Upper lobe of right lung (tissue), 1 donor: Measurements from ENCODE around the gene ECEL1. TPM values are rescaled to one million over a fixed set of nuclear protein-coding genes. Genes with fewer than 3 reads are reported as not detected.

Source experiments
- ATAC-seq: fragments of 200-7000 bp; cut with Tn5 transposase; one replicate; pipeline ENCODE4 v1.9.1; 2020; ENCODE audit warnings: mild to moderate bottlenecking, moderate library complexity
- DNase-seq: peaks from one replicate; pipeline ENCODE4 v3.0.0-alpha.2; 2020
- H3K27ac ChIP-seq: fragments of 200-600 bp; one replicate; pipeline ENCODE4 v1.8.0; 2022
- H3K27me3 ChIP-seq: fragments of 200-600 bp; one replicate; pipeline ENCODE4 v1.8.0; 2022; ENCODE audit warnings: mild to moderate bottlenecking
- H3K36me3 ChIP-seq: fragments of 200-600 bp; one replicate; pipeline ENCODE4 v1.8.0; 2022
- H3K4me1 ChIP-seq: fragments of 200-600 bp; one replicate; pipeline ENCODE4 v1.8.0; 2022
- H3K4me3 ChIP-seq: fragments of 200-600 bp; one replicate; pipeline ENCODE4 v1.8.0; 2022; ENCODE audit warnings: mild to moderate bottlenecking
- H3K9me3 ChIP-seq: fragments of 200-600 bp; one replicate; pipeline ENCODE4 v1.8.0; 2022
- CTCF ChIP-seq: fragments of 200-600 bp; IDR thresholded peaks from one replicate; pipeline ENCODE4 v1.8.0; 2022; ENCODE audit warnings: antibody characterized with exemption
- intact Hi-C: fragments of 100-400 bp; cut with DNase I; formaldehyde crosslinking; loops from one replicate; pipeline ENCODE4 v1.11.0; 2022
- total RNA-seq: library from RNA; stranded (reverse); fragmentation: NEBNext Ultra II Directional; extraction: Animal tissue kit (Norgen Biotek cat#: 25700); gene quantifications from one replicate; pipeline ENCODE4 v1.2.1, GENCODE V29; 2021
- donor health status: DM: no; HTN: yes; CAD: no; lungs with severe emphysema.

ECEL1 gene
- total RNA-seq, 1 donor from 2014 or later, result not detected

GRCh38 chr2:232492236-232492848, 4.7 kb upstream of the ECEL1 start:
- no peak overlapping the region for H3K27ac ChIP-seq
- TF ChIP-seq CTCF, result no peak
- no peak for DNase-seq
- ATAC-seq, result no peak
- H3K36me3 ChIP-seq, result no peaks in the 10 kb centered on the region
- no peak overlapping the region for H3K4me3 ChIP-seq
- H3K27me3 ChIP-seq, result peaks cover 17% of the 10 kb centered on the region
- intact Hi-C loops, result no loop called here
- H3K4me1 ChIP-seq, result no peaks in the 10 kb centered on the region
- H3K9me3 ChIP-seq, result no peaks in the 10 kb centered on the region

GRCh38 chr2:232491139-232491780, 3.6 kb upstream of the ECEL1 start:
- DNase-seq, result peak; percentile 54

DNA sequence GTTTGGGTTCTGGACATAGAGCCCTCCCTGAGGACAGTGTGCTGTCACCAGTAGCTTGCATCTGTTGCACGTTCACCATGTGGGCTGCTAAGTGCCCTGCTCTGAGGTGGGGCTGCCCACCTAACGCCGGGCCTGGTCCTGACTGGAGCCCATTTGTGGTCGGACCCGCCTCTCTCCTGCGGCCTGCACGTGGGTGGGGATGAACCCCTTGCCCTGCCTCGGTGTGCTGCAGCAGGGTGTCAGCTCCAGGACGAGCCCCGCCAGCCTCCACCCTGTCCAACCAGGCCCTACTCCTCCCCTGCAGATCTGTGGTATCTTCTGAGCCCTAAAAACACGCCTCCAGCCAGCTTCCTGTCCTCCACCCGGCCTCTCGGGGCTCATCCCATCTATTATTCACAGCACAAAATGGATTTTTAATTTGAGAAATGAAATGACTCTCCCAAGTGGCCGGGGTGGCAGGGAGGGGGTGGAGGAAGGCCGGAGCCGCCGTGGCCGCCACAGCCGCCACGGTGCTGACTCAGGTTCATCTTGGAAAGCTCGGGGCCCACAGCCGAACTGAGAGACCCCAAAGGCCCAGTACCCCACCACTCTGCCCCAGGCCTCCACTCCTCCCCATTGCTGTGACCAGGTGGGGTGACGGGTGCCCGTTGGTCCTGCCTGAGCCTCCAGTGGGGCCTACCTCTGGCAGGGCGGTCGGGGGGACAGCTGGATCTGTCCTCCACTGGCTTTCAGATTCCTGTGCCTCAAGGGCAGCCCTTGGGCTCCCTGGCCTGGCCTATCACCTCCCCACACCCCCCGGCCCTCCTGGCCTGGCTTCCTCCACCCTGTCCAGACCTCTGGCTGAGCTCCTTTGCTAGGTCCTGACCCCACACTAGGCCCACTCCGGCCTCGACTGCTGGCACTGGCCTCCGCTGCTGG, 2.8 kb upstream of the ECEL1 start:
- DNase-seq, result peak; percentile 61
- H3K27ac ChIP-seq, result no peak overlapping the region
- peaks cover 35% of the 10 kb centered on the region for H3K27me3 ChIP-seq
- peaks cover 5% of the 10 kb centered on the region for H3K4me1 ChIP-seq
- no peaks in the 10 kb centered on the region for H3K9me3 ChIP-seq
- intact Hi-C loops, result no loop called here
- no peak for ATAC-seq
- TF ChIP-seq CTCF, result no peak
- H3K36me3 ChIP-seq, result no peaks in the 10 kb centered on the region
- H3K4me3 ChIP-seq, result no peak overlapping the region

More at GRCh38 chr2:232491139-232491780, 3.6 kb upstream of the ECEL1 start:
- intact Hi-C loops, result no loop called here
- Histone ChIP-seq H3K27me3 (peaks cover 27% of the 10 kb centered on the region), H3K27ac (no peak overlapping the region), H3K9me3 (no peaks in the 10 kb centered on the region), H3K4me3 (no peak overlapping the region), H3K4me1 (peaks cover 5% of the 10 kb centered on the region), H3K36me3 (no peaks in the 10 kb centered on the region)
- no peak for TF ChIP-seq CTCF
- no peak for ATAC-seq

- intact Hi-C loops, result no loop called here
- peak; percentile 41 for DNase-seq
Measured at GRCh38 chr2:232489516-232490220, 2.0 kb upstream of the ECEL1 start.

More at GRCh38 chr2:232489516-232490220, 2.0 kb upstream of the ECEL1 start:
- TF ChIP-seq CTCF, result no peak
- no peak for ATAC-seq
- Histone ChIP-seq H3K27ac (no peak overlapping the region), H3K9me3 (no peaks in the 10 kb centered on the region), H3K27me3 (peaks cover 42% of the 10 kb centered on the region), H3K4me3 (no peak overlapping the region), H3K4me1 (peaks cover 5% of the 10 kb centered on the region), H3K36me3 (no peaks in the 10 kb centered on the region)
